Esophagus (tissue), 2 donors: ENCODE data around the gene IL37. TPM values are rescaled to one million over a fixed set of nuclear protein-coding genes. Genes with fewer than 3 reads are reported as not detected.

Experiments used
- polyA plus RNA-seq, 2 donors: library from polyadenylated mRNA; stranded (reverse); fragments of 200-250 nt; gene quantifications; one replicate each; pipeline ENCODE4 v1.2.3, GENCODE V29; 2013
- donor health status: healthy with polysubstance abuse.
- donor health status: Bipolar disorder and iron deficiency.

Gene IL37
- polyA plus RNA-seq, 2 donors: 0.06 to 0.12 TPM

Other genes starting within 250 kb of the IL37 start
- not detected for gene NT5DC4, start 190.1 kb upstream of the IL37 start, polyA plus RNA-seq
- gene CKAP2L, start 146.6 kb upstream of the IL37 start, polyA plus RNA-seq: 1 to 10 TPM; 1.6 to 3.5 TPM
- gene IL1A, start 126.7 kb upstream of the IL37 start, polyA plus RNA-seq: 10 to 100 TPM; 17.4 to 30.0 TPM
- 1 to 10 TPM; 1.9 to 4.3 TPM for gene IL1B, start 74.4 kb upstream of the IL37 start, polyA plus RNA-seq
- gene IL36G, start 66.8 kb downstream of the IL37 start, polyA plus RNA-seq: 10 to 100 TPM in 1 of 2 donors, 1 to 10 TPM in 1; 6.2 to 54.5 TPM
- gene IL36A, start 94.3 kb downstream of the IL37 start, polyA plus RNA-seq: 100 to 1,000 TPM; 243 to 394 TPM
- gene IL36B, start 141.7 kb downstream of the IL37 start, polyA plus RNA-seq: 1 to 10 TPM; 1.5 to 8.8 TPM
- 10 to 100 TPM; 25.9 to 38.4 TPM for gene IL36RN, start 148.0 kb downstream of the IL37 start, polyA plus RNA-seq
- gene IL1F10, start 156.8 kb downstream of the IL37 start, polyA plus RNA-seq: under 1 TPM; 0.18 to 0.51 TPM
- gene IL1RN, start 216.4 kb downstream of the IL37 start, polyA plus RNA-seq: 1,000 to 10,000 TPM; 1,363 to 2,112 TPM